ENCODE measurements around the gene MRPS35. TPM values are rescaled to one million over a fixed set of nuclear protein-coding genes. Genes with fewer than 3 reads are reported as not detected.

The MRPS35 gene
- total and polyA plus RNA-seq, 2 donors from 2014 or later = 40.1 to 97.8 TPM

DNA sequence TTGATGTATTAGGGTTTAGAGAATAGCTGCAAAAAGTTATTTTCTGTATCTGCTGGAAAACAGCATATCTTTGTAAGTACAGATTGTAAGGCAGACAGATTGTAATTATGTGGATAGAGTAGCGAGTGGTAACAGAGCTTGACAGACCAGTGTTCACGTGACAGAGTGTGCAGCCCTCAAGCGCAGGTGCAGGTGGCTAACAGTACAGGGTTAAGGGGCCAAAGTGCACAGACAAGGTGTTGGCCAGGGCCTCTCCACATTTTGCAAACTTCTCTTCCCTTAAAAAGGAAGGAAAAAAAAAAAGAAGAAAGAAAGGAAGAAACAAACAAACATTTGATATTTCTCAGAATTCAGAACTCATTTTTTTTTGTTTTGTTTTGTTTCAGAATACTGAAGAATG is 44.2 kb downstream of the MRPS35 start:
- Histone ChIP-seq H3K27ac (ENCODE audit: low read depth in 2 of 2, low read length in 2 of 2) (no peak overlapping the region), H3K36me3 (ENCODE audit: control insufficient read depth in 2 of 3, insufficient read depth in 3 of 3, low read length in 3 of 3) (no peaks in the 10 kb centered on the region), H3K9me3 (ENCODE audit: control insufficient read depth in 2 of 3, insufficient read depth in 1 of 3, low read length in 3 of 3) (no peaks in the 10 kb centered on the region), H3K9ac (ENCODE audit: low read length in 3 of 3) (no peak overlapping the region), H3K4me1 (ENCODE audit: control insufficient read depth in 2 of 3, insufficient read depth in 2 of 3, low read depth in 1 of 3, low read length in 3 of 3) (peaks cover 0 to 5% (median 3%) of the 10 kb centered on the region in 3 donors), H3K4me3 (ENCODE audit: low read length in 3 of 3) (no peak overlapping the region), H3K27me3 (ENCODE audit: control insufficient read depth, insufficient read depth, low read length) (no peaks in the 10 kb centered on the region)
- TF ChIP-seq CTCF (IDR thresholded peaks at IDR 0.05; ENCODE audit: borderline replicate concordance, extremely low read depth, insufficient read depth) = no peak
- intact Hi-C loops (cut with DNase I) = no loop called here
- DNase-seq (peak in 1 of 5 donors; percentile 23), FAIRE-seq (no peak)

GRCh38 chr12:27756670-27757195 is 46.1 kb downstream of the MRPS35 start:
- Histone ChIP-seq H3K36me3 (ENCODE audit: control insufficient read depth in 2 of 3, insufficient read depth in 3 of 3, low read length in 3 of 3) (no peaks in the 10 kb centered on the region), H3K27me3 (ENCODE audit: control insufficient read depth, insufficient read depth, low read length) (no peaks in the 10 kb centered on the region), H3K4me3 (ENCODE audit: low read length in 3 of 3) (no peak overlapping the region), H3K9me3 (ENCODE audit: control insufficient read depth in 2 of 3, insufficient read depth in 1 of 3, low read length in 3 of 3) (no peaks in the 10 kb centered on the region), H3K4me1 (ENCODE audit: control insufficient read depth in 2 of 3, insufficient read depth in 2 of 3, low read depth in 1 of 3, low read length in 3 of 3) (peaks cover 0 to 3% (median 3%) of the 10 kb centered on the region in 3 donors), H3K27ac (ENCODE audit: low read depth in 2 of 2, low read length in 2 of 2) (no peak overlapping the region), H3K9ac (ENCODE audit: low read length in 3 of 3) (no peak overlapping the region)
- intact Hi-C loops (cut with DNase I) = no loop called here
- TF ChIP-seq CTCF (IDR thresholded peaks at IDR 0.05; ENCODE audit: borderline replicate concordance, extremely low read depth, insufficient read depth) = no peak
- DNase-seq (no peak), FAIRE-seq (no peak)

DNA sequence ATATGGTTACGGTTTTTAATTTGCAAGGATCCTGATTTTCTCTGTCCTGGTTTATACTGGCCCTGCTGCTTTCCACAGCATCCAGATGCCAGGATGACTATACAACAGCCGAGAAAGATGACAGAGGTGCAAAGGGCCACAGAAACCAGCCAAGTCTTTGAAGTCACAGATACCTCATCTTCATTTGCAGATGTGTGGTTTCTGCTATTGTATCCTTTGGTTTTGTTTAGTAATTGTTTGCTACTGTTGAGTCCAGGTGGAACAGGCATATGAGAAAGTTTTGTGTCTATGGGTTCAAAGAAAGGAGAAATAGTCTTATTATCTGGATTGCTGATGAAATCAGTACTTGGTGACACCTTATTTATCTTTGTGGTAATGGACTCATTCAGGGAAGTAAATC is 52.1 kb downstream of the MRPS35 start:
- Histone ChIP-seq H3K27ac (ENCODE audit: low read depth in 2 of 2, low read length in 2 of 2) (no peak overlapping the region), H3K36me3 (ENCODE audit: control insufficient read depth in 2 of 3, insufficient read depth in 3 of 3, low read length in 3 of 3) (no peaks in the 10 kb centered on the region), H3K9me3 (ENCODE audit: control insufficient read depth in 2 of 3, insufficient read depth in 1 of 3, low read length in 3 of 3) (no peaks in the 10 kb centered on the region), H3K4me3 (ENCODE audit: low read length in 3 of 3) (no peak overlapping the region), H3K4me1 (ENCODE audit: control insufficient read depth in 2 of 3, insufficient read depth in 2 of 3, low read depth in 1 of 3, low read length in 3 of 3) (no peaks in the 10 kb centered on the region), H3K27me3 (ENCODE audit: control insufficient read depth, insufficient read depth, low read length) (no peaks in the 10 kb centered on the region), H3K9ac (ENCODE audit: low read length in 3 of 3) (no peak overlapping the region)
- intact Hi-C loops (cut with DNase I) = no loop called here
- TF ChIP-seq CTCF (IDR thresholded peaks at IDR 0.05; ENCODE audit: borderline replicate concordance, extremely low read depth, insufficient read depth) = no peak
- FAIRE-seq (no peak), DNase-seq (no peak)

- Histone ChIP-seq H3K36me3 (ENCODE audit: control insufficient read depth in 2 of 3, insufficient read depth in 3 of 3, low read length in 3 of 3) (no peaks in the 10 kb centered on the region), H3K9ac (ENCODE audit: low read length in 3 of 3) (no peak overlapping the region), H3K9me3 (ENCODE audit: control insufficient read depth in 2 of 3, insufficient read depth in 1 of 3, low read length in 3 of 3) (no peaks in the 10 kb centered on the region), H3K4me1 (ENCODE audit: control insufficient read depth in 2 of 3, insufficient read depth in 2 of 3, low read depth in 1 of 3, low read length in 3 of 3) (no peaks in the 10 kb centered on the region), H3K4me3 (ENCODE audit: low read length in 3 of 3) (no peak overlapping the region), H3K27me3 (ENCODE audit: control insufficient read depth, insufficient read depth, low read length) (no peaks in the 10 kb centered on the region), H3K27ac (ENCODE audit: low read depth in 2 of 2, low read length in 2 of 2) (no peak overlapping the region)
- no peak for TF ChIP-seq CTCF (IDR thresholded peaks at IDR 0.05; ENCODE audit: borderline replicate concordance, extremely low read depth, insufficient read depth)
- DNase-seq (no peak), FAIRE-seq (no peak)
- intact Hi-C loops (cut with DNase I) = no loop called here
These were observed 56.0 kb downstream of the MRPS35 start for GRCh38 chr12:27766587-27766986.

Data from kidney (tissue), 14 donors.